MM.1S (cell line): ENCODE data around the gene CLINT1.

Experiments
- CTCF ChIP-seq: fragments of 300-600 bp; sonication (generic); IDR thresholded peaks from 2 replicates; pipeline ENCODE4 v1.5.1; 2016; ENCODE audit warnings: antibody characterized with exemption, low read length, mixed read lengths
- EZH2 ChIP-seq: fragments of 300-600 bp; sonication (generic); optimal IDR thresholded peaks from 2 replicates; pipeline ENCODE3; 2017; ENCODE audit warnings: low read depth, mild to moderate bottlenecking, antibody characterized with exemption, low read length, mixed read lengths

GRCh38 chr5:157865781-157866180 is 6.8 kb upstream of the CLINT1 start:
- TF ChIP-seq CTCF (no peak), EZH2 (no peak)
